HG03280 (cell line): Measurements from ENCODE around the gene KCNA2.

Experiments
- ATAC-seq: cut with Tn5 transposase; IDR thresholded peaks from one replicate; pipeline ENCODE4 v1.9.1; 2021; ENCODE audit warnings: mild to moderate bottlenecking, moderate library complexity; ENCODE audit not compliant: unreplicated experiment

Gene KCNA2

DNA sequence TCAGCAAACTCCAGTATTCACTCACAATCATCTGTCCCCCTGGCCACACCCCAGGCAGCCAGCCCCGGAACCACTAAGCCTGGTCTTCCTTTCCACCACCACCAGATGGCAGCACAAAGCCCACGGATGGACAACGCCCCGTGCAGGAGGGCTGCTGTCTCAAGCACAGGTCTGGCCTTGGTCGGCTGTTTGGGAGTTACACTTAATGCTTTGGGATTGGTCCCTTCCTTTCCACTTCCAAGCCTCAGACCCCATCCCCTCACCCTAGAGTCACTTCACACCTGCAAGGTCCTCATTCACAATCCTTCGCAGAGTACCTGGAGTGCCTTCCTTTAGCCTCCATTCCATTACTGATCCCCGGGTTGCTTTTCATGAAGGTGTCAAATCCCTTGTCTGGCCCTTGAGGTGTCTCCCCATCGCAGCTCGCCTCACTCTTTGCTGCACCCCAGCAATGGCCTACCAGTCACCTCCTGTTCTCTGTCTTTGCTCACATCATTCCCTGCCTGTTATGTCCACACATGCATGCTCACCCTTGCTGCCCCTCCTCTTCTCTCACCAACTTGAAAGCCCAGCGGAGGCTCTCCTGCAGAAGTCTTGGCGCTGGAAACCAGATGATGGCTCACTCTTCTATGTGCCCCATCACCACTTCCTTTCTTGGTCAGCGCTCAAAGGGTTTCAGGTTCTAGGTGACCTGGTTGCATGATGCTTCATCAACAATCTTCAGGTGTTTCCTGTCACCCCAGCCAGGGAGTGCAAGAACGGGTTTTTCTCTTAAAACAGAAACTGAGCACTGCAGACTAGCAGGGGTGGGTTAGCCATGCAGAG, 24.9 kb upstream of the KCNA2 start:
- ATAC-seq = peak; percentile 56

DNA sequence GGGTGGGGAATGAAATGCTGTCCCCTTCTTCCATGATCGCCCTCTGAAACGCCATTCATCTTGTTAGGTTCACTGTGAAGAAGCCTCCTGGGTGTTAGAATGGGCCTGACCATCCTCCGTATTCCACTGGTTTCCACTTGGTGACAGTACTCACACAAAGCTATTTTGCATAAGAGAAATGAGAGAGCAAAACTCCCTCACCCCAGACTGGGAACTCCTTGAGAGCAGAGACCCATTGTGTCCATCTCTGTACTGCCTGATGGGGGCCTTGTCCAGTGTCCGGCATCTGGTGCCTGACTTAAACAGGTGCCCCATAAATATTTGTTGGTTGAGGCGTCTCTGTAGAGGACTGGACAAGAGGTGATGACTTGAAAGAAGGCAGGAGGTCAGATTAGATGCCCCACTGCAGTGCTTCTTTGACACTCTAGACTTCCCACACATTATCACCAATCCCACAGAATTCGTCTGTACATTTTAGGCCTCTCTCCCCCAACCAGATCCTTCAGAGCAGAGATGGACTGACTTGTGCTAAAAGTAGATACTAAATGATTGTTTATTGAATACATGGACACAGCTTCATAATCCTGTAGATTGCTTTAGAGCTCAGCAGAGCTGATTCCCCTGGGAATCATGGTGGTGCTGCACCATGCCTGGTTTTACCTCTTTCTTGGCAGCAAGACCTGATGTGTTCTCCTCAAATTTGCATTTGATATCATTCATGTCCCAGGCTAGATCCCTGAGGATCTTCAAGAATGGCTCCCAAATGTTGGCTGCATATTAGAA, 22.4 kb upstream of the KCNA2 start:
- no peak for ATAC-seq

- ATAC-seq = no peak
Observed at GRCh38 chr1:110627764-110628163, 21.6 kb upstream of the KCNA2 start.

DNA sequence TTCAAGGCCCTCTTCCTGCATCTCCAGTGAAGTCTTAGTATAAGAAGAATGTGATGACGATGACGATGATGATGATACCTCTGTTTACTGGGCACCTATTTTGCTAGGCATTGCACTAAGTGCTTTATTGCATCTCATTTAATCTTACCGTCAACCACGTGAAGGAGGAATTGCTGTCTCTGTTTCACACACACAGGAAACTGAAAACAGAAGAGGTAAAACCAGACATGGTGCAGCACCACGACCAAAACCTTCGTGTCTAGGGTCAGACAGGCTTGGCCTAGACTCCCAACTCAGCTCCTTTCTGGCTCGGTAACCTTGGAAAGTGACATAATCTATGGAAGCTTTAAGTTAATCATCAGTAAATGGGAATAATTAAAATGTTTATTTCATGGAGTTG, 20.7 kb upstream of the KCNA2 start:
- no peak for ATAC-seq

GRCh38 chr1:110620686-110621085, 14.5 kb upstream of the KCNA2 start:
- ATAC-seq = no peak

GRCh38 chr1:110620250-110620615, 14.1 kb upstream of the KCNA2 start:
- ATAC-seq = peak; percentile 10

DNA sequence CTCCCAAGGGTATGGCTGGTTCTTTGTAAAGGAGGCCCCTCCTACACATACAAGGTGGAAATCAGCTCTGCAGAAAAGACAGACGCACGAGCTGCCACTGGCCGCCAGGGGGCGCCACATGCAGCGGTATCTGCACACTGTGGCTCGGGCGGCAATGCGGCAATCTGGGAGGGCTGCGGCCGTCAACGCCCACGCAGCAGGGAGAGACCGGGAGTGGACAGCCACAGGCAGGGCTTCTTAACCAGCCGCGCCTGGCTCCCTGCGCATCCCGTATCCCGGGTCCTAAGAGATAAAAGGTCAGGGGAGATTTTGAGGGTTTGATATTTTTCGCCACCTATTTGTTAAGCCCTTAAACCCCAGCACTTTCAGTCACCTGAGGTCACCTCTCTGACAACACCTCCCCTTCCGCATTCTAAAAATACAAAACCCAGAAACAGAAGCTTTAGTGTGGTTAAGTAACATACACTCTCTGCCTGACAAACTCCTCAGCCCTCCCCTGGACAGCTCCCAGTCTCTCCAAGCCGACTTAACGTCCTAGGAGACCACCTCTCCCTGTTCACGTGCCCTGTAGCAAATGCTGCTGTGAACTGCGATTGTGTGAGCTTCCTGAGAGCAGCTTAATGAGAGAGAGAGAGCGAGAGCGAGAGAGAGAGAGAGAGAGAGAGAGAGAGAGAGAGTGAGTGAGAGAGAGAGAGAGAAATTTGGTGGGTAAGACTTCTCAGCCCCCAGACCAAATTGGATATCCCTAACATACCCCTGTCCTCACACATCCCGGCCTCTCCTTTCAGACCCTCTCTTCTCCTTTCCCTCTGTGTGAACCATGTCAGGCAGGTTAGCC, 13.5 kb upstream of the KCNA2 start:
- ATAC-seq = peak; percentile 74

- ATAC-seq = no peak
Observed at GRCh38 chr1:110618668-110619067, 12.5 kb upstream of the KCNA2 start.

- no peak for ATAC-seq
Observed at GRCh38 chr1:110617589-110617988, 11.4 kb upstream of the KCNA2 start.

DNA sequence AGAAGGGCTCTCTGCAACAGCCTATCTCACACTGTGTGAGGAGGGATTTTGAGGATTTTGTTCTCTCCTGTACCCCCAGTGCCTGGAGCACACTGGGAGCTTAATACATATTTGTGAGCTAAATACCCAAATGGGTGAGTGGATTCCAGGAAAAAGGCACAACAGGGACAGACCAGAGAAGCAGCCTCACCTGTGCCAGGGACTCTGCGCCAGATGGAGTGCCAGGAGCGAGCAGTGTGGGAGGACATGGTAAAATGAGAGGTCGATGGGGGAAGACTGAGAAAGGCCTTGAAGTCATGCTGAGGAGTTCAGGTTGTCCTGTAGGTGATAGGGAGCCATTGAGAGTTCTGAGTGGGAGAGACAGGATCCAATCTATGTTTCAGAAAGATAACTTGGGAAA, 11.0 kb upstream of the KCNA2 start:
- ATAC-seq = no peak

DNA sequence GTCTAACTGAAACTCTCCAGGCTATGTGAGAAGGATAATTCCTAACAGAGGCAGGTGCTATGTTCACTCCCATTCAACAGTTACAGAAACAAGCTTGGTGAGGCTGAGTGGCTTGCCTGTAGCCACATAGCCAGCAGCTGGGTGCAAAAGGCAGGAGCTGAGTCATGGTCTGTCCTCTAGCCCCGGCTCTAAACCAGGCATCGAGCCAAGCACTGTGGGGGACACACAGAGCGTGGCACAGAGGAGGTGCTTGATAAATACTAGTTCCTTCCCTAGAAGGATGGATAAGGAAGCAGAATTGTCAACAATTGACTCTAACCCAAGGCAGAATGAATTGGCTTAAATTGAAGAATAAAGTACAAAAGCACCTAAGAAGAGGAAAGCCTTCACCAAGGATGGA, 10.4 kb upstream of the KCNA2 start:
- no peak for ATAC-seq

GRCh38 chr1:110615548-110616130, 9.5 kb upstream of the KCNA2 start:
- no peak for ATAC-seq

DNA sequence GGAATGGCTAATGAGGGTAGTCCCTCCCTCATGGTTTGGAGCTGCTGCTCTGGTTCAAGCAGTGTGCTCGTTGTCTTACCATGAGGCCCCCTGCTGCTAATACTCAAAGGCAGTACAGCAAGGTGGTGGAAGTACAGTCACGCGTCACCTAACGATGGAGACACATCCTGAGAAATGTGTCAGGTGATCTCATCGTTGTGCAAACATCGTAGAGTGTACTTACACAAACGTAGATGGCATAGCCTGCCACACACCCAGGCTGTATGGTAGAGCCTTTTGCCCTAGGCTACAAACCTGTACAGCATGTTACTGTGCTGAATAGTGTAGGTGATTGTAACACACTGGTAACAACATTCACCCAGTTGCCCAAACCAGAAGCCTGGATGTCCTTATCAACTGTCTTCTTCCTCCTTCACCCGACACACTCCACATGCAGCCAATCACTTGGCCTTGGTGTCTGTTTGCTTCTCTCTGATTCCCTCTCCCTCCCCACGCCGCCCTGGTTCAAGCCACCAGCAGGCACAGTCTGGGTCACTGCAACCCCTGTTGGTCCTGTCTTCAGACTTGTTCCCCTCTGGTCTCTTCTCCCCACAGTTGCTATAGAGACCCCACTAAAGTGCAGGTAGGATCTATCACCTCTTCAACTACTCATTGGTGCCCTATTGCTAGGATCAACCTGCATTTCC, 6.0 kb upstream of the KCNA2 start:
- no peak for ATAC-seq

DNA sequence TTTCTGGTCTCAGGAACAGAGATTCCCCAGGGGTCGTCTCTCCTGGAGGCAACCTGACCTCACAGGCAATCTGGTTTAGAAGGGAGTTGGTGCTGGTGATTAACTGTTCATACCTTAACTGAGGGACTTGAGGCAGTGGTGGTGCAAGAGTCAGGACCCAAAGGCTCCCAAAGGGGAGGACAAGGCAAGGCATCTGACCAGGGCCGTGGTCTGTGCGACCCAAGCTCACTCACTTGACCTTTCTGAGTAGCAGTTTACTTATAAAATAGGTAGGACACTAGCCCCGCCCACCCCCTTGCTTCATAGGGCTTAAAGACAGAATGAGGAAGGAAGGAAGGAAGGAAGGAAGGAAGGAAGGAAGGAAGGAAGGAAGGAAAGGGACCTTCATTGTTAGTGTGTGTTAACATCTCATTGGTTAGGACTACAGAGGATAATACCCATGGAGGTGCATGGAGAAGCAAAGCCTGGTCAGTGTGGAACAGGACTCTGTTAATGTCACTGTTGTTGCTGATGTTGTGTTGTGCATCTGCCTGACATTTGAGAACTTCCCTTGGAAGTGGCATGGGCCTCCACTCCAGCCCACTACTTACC, 4.6 kb upstream of the KCNA2 start:
- no peak for ATAC-seq

GRCh38 chr1:110610084-110610483, 3.9 kb upstream of the KCNA2 start:
- ATAC-seq = no peak

DNA sequence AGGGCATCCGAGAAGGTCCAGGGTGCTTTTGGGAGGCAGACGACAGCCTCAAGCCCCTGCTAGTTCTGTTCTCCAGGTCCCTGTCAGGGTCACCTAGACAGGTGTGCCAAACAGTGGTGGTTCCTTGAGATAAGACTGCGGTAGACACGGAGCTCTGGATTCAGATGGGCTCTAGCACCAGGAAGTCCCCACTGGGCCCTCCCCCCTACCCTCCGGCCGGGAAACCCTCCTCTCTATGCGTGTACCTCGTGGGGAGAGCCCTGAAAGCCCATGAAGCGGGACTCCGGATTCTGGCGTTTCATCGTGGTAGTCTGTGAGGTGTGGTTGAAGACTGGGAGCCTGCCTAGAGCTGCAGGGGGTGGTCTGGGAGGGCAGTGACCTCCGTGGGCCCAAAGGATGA, 2.1 kb upstream of the KCNA2 start:
- ATAC-seq = no peak

- ATAC-seq = no peak
Observed at GRCh38 chr1:110607536-110608230, 1.5 kb upstream of the KCNA2 start.

DNA sequence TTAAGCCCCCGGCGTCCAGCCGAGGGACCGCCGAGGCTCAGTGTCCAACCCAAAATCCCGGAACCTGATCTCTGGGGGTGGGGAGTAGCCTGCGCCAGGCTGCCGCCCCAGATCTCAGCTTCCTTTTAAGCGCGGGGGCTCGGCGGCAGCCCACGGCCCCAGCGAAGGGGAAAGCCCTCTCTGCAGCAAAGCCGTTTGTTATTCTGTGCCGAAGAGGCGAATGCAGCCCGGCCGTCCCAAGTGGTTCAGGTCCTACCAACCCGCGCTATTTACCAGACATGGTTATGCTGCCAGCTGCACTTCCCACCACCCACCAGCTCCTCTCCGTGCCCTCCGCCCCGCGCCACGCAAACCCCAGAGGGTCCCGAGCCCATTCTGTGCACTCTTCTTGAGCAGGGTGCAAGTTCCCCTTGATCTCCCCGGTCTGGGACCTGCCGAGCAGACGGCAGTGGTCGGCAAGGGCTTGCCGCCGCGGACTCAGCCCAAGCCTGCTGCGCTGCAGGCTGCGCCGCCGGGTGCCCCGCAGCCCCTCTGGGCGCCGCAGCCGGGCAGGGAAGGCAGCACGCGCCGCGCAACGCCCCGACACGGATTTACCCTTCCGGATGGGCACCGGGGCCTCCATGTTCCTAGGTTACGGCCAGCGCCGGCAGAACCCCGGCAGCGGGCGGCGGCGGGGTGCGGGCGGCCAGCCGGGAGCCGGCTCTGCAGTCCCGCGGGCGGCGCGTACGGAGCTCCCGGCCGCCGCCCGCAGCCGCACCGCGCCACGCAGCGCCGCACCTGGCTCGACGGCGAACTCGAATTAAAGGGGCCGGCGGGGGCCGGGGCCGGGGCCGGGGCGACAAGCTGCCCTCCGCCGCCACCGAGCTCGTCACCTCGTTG, 738 bp upstream of the KCNA2 start:
- no peak for ATAC-seq

- ATAC-seq = no peak
Observed at GRCh38 chr1:110605446-110605845, 712 bp downstream of the KCNA2 start.
